ENCODE results near the gene SEC23B.

GRCh38 chr20:18504479-18505060 is 3.2 kb upstream of the SEC23B start:
- TF ChIP-seq CTCF (IDR thresholded peaks at IDR 0.05) (no peak), RAD21 (IDR thresholded peaks at IDR 0.05; ENCODE audit: low read length) (no peak), MAX (IDR thresholded peaks at IDR 0.05; ENCODE audit: low read depth) (no peak), GATA2 (CRISPR knock-in tag; IDR thresholded peaks at IDR 0.05) (no peak), POLR2AphosphoS5 (IDR thresholded peaks at IDR 0.05; ENCODE audit: low read depth, low read length) (no peak), NRF1 (IDR thresholded peaks at IDR 0.05; ENCODE audit: low read depth, low read length) (no peak), RXRA (IDR thresholded peaks at IDR 0.05; ENCODE audit: borderline replicate concordance, low read depth) (no peak), EZH2phosphoT487 (IDR thresholded peaks at IDR 0.05; ENCODE audit: borderline replicate concordance, low read depth) (no peak), IRF3 (IDR thresholded peaks at IDR 0.05; ENCODE audit: low read depth, low read length) (no peak), TAF1 (IDR thresholded peaks at IDR 0.05; ENCODE audit: borderline replicate concordance, low read depth, low read length) (no peak), MXI1 (IDR thresholded peaks at IDR 0.05; ENCODE audit: low read depth, low read length) (no peak)

All from SK-N-SH (cell line).